ENCODE measurements around the gene PRRT3.

DNA sequence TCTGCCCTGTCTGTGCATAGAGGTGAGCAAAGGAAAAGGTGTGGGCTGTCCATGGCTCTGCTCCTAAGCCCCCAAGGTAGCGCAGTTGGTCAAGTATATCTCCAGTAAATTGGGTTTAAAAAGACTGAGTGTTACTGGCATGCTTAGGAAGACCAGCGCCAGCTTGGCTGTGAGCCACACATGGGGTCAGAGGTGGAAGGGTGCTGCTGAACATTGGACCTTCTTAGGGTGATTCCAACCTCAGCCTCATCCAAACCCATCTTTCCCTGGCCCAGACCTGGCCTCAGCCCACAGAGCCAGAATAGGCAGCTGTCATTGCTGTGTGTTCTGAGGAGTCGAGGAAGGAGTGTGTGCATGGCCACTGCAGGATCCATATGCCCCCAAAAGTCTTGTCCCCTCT lies 43.9 kb downstream of the PRRT3 start:
- TF ChIP-seq, protein P1, sequence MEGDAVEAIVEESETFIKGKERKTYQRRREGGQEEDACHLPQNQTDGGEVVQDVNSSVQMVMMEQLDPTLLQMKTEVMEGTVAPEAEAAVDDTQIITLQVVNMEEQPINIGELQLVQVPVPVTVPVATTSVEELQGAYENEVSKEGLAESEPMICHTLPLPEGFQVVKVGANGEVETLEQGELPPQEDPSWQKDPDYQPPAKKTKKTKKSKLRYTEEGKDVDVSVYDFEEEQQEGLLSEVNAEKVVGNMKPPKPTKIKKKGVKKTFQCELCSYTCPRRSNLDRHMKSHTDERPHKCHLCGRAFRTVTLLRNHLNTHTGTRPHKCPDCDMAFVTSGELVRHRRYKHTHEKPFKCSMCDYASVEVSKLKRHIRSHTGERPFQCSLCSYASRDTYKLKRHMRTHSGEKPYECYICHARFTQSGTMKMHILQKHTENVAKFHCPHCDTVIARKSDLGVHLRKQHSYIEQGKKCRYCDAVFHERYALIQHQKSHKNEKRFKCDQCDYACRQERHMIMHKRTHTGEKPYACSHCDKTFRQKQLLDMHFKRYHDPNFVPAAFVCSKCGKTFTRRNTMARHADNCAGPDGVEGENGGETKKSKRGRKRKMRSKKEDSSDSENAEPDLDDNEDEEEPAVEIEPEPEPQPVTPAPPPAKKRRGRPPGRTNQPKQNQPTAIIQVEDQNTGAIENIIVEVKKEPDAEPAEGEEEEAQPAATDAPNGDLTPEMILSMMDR (IDR thresholded peaks at IDR 0.05), result no peak
- TF ChIP-seq POLR2A (IDR thresholded peaks at IDR 0.05), result no peak

Measured in breast epithelium (tissue), 3 donors.